SKM-1 (cell line): ENCODE measurements around the gene GIT1.
"Not testable (repeated sequence)": the region's sequence is repeated elsewhere in the genome, so short reads cannot be mapped to it uniquely, and the experiment has no call there.

Source experiments
- DNase-seq: peaks from one replicate; lab custom pipeline; 2025; ENCODE audit not compliant: unreplicated experiment; lab: John Stamatoyannopoulos, UW

The GIT1 gene

DNA sequence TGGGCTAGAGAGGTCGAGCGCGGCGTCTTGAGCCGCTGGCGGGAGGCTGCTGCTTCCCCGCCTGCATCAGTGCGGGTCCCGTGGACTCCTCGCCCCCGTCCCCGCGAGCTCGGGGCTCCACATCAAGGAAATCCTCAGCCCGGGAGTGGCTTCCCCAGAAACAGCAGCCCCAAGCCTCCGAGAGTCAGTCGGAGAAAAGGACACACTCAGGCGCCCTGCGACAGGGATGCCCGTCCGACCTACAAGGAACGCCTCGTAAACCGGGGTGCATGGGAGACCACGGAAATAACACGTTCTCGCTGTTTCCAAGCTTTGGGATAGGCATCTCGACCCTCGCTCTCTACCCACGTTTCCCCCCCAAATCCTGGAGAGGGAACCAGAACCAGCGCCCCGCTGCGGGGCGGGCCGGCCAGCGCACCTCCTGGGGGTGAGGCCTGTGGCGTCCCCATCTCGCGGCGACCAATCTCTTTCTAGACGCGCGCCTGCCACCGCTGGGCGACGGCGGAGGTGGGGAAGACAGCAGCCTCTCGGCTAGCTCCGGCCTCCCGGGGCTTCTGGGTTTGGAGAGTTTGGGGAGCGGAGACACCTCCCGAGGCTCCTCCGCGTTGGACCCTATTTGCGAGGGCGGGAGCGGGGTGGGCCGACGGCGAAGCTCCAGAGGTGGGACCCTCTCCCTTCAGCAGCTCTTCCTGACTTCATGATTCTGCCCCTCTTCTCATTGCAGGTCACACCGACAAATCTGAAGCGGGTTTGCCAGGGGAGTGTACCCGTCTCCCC is 21.7 kb downstream of the GIT1 start:
- DNase-seq = peak; percentile 33

GRCh38 chr17:29567304-29567553 is 22.2 kb downstream of the GIT1 start:
- no peak for DNase-seq

DNA sequence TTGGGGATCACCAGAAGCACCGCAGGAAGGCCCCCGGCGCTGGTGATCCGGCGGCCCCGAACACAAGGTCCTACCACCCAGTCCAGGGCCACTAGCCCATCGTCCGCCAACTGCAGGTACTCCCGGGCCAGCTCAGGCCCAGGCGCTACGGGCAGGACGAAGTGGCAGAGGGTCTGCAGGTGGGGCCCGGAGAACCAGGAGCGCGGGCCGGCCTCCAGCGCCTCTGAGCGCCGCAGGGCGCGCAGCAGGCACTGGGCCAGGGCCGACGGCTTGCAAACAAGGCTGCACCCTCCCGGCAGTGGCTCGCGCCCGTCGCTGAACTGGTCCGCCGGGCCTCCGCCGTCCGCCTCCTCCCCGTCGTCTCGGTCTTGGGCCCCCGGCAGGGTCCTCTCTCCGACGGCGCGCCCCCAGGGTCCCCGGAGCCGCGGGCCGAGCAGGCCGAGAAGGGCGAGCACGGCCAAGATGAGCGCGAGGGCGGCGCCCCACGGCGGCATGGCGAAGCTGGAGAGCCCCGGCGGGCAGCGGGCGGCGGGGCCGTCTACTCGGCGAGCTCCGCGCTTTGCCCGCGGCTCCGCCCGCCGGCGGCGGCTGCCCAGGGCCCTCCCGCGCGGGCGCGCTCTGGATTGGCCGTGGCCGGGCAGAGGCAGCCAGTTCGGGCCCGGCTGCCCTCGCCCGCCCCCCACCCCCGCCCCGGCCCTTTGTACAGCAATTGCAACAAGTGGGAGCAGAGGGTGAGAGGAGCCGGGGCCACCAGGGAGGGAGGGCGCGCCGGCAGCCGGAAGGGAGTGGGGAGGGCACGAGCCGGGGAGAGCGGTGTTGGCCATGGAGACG is 22.8 kb downstream of the GIT1 start, which contains the start of gene ABHD15:
ABHD15 (minus strand) TSS at position 565 of the 831 bp plus-strand sequence; CDS start at position 494, 71 bp downstream.
- peak; percentile 53 for DNase-seq

GRCh38 chr17:29565643-29566472 is 23.6 kb downstream of the GIT1 start:
- no peak for DNase-seq

- no peak for DNase-seq
Measured at GRCh38 chr17:29563816-29564215, 25.6 kb downstream of the GIT1 start.

DNA sequence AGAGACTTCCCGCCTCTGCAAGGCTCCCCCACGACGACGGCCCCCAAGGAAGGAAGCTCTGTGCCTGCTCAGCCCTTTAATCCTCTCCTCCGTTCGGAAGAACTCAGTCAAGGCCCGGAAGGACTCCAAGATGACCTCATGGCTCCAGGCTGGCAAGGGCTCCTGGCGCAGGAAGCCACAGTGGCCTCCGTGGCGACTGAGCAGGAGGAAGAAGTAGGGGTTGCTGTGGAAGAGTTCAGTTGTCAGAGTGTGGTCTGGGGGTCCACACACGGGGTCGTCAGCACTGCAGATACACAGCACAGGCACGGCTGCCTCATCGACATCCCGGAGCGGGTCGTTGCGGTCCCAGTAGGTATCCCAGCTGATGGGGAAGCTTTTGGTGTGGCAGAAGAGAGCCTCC is 26.8 kb downstream of the GIT1 start:
- DNase-seq = no peak

- no peak for DNase-seq
Measured at GRCh38 chr17:29561554-29562517, 27.6 kb downstream of the GIT1 start.

GRCh38 chr17:29560316-29560715 is 29.1 kb downstream of the GIT1 start:
- peak; percentile 22 for DNase-seq

DNA sequence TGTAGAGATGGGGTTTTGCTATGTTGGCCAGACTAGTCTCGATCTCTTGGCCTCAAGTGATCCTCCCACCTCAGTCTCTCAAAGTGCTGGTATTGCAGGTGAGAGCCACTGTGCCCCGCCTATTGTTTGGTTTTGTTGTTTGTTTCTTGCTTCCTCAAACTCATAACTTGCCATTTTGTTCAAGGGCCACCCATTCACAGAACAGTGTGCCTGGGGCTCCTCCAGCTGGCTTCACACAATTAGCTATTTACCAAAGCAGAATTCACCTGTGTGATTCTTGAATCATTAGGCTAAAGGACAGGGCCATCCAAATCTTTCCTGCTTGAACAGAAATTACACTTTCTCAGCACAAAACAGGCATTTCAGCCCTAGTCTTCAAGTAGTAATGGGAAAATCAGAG is 29.8 kb downstream of the GIT1 start:
- no peak for DNase-seq

DNA sequence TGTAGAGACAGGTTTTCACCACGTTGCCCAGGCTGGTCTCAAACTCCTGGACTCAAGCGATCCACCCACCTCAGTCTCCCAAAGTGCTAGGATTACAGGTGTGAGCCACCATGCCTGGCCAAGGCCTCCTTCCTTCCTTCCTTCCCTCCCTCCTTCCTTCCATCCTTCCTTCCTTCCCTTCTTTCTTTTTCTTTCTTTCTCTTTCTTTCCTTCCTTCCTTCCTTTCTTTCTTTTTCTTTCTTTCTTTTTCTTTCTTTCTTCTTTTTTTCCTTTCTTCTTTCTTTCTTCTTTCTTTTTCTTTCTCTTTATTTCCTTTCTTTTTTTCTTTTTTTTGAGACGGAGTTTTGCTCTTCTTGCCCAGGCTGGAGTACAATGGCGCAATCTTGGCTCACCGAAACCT is 31.3 kb downstream of the GIT1 start:
- DNase-seq = not testable (repeated sequence)

DNA sequence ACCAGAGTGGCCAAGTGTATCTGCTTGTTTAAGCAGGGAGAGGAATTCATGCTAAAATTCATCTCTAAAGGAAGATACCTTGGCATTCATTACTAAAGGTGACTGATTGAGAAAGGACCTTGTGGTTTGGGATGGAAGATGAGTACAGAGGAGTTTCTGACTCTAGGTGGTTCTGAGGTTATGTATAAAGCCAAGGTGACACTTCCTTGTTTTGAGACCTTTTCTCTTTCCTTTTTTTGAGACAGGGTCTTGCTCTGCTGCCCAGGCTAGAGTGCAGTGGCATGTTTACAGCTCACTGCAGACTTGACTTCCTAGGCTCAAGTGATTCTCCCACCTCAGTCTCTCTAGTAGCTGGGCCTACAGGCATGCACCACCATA is 31.7 kb downstream of the GIT1 start:
- DNase-seq = no peak

DNA sequence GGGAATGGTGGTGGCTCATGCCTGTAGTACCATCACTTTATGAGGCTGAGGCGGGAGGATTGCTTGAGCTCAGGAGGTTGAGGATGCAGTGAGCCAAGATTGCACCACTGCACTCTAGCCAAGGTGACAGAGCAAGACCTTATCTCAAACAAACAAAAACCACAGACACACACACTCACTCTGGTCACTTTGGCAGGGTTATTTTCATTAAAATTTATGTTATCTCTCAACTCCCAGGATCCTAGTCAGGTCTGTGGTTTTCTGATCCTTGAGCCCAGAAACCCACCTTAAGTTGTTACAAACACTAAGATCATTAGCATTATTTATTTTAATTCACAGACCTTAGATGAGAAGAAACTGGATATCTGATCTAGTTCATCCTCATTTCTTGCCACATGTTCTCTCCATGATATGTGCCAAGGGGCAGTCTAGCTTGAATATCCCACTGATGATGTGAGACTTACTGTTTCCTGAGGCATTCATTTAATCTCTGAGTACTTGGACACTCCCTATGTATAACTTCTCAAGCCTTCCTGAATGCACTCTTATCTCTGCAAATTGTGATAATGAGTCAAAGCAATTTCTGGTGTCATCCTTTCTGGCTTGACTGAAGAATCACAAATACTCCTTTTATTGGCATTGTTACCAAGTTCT is 32.2 kb downstream of the GIT1 start:
- DNase-seq = no peak

DNA sequence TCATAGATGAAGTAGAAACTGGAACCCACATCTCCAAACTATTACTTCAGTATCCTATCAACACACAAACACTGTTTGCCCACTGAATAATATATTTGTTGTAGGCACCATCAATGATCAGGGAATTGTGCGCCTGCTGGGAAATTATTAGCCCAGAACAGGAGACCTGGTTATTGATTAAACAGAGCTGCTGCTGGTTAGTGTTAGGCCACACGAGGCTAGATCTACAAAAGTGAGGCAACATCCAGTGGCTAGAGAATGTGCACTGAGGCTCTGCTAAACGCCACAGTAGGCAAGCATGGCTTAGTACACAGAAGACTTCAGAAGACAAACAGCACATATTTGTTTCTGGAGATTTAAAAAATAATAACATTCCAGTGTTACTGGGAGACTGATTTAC is 33.6 kb downstream of the GIT1 start:
- no peak for DNase-seq

DNA sequence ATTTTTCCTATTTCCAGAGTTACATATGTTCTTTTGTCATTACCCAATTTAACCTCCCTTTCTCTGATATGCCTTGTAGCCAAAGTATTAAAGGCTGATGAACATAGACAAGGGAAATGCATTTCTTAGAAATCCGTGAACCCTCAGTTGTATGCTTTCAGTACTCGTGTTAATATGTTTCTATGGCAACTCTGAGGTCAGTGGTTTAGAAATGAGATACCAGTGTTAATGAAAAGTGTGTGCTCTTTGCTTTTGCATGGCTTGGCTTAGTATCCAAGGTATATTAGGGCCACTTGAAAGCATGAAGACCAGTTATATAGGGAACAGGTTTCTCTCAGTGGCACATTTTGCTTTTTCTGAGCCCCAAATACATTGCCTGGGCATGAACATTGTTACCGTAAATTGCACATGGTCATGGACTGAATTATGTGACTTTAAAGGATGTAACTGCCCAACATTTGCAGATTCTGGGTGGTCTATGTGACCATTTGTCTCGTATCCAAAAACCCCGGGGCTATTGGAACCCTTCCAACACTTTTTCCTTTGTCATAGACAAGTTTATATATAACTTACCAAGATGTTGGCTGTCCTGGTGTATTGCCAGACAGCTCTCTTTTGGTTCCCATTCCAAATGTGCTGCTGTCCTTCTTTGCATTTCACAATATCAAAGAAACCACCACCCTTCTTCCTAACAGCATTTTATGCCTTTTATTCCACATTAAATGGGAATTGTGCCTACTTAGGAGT is 40.1 kb downstream of the GIT1 start:
- no peak for DNase-seq

GRCh38 chr17:29546830-29547229 is 42.6 kb downstream of the GIT1 start:
- DNase-seq = no peak

DNA sequence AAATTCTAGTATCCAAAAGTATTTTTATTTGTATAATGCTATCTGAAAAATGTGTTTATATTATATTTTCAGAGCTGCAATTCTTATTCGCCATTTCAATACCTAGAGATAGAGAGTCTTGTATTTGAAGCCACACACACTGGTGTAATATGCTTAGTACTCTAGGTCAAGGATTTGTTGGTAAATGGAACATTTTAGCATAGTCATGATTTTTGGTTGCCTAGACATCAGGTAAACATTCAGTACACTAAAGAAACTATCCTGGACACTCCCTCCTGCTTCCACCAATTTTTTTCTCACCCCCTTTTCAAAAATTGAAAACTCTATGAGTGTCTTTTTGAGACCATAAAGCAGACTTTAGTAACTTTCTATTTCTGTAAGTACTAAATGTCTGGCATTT is 43.4 kb downstream of the GIT1 start:
- no peak for DNase-seq

GRCh38 chr17:29544066-29544465 is 45.4 kb downstream of the GIT1 start:
- DNase-seq = no peak

DNA sequence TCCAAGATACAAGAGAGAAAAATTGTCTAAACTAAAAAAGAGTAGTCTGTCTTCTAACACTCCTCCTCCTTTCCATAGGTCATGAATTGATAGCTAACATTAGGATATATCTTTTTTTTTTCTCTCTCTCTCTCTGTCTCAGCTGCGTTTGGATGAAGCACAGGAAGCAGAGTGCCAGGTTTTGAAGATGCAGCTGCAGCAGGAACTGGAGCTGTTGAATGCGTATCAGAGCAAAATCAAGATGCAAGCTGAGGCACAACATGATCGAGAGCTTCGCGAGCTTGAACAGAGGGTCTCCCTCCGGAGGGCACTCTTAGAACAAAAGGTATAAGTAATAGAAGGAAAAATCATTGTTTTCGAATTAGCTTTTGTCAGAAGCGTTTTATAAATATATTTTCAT is 55.5 kb downstream of the GIT1 start:
- DNase-seq = no peak

- DNase-seq = no peak
Measured at GRCh38 chr17:29526322-29526721, 63.1 kb downstream of the GIT1 start.
